GM21786 (cell line): Measurements from ENCODE around the gene VAV2.

Experiments used
- ATAC-seq: cut with Tn5 transposase; IDR thresholded peaks from one replicate; pipeline ENCODE4 v1.9.1; 2021; ENCODE audit not compliant: unreplicated experiment

VAV2 gene

DNA sequence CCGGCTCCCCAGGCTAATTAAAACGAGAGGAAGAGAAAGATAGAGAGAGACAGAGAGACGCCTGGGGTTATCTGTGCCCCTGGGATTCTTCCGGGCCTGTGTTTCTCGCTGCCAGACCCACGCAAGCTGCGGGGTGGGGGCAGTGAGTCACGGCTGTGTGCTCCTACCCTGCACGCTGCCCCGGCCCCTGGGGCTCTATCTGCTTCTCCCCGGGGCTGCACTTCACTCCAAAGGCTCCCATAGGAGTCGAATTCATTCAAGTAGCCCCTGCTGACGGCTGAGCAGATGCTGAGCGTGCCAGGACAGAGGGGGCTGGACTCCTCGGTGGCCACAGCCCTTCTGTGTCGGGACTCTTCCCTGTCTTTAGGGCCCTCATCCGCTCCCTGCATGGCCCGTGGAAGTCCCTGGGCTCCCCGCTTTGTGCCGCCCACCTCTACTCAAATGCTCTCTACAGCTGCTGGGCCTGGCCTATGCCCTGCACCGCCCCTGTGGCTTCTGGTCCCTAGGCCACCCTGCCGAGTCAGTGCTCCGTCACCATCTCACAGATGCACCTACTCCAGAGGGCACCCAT, 276.7 kb downstream of the VAV2 start:
- ATAC-seq, result no peak

DNA sequence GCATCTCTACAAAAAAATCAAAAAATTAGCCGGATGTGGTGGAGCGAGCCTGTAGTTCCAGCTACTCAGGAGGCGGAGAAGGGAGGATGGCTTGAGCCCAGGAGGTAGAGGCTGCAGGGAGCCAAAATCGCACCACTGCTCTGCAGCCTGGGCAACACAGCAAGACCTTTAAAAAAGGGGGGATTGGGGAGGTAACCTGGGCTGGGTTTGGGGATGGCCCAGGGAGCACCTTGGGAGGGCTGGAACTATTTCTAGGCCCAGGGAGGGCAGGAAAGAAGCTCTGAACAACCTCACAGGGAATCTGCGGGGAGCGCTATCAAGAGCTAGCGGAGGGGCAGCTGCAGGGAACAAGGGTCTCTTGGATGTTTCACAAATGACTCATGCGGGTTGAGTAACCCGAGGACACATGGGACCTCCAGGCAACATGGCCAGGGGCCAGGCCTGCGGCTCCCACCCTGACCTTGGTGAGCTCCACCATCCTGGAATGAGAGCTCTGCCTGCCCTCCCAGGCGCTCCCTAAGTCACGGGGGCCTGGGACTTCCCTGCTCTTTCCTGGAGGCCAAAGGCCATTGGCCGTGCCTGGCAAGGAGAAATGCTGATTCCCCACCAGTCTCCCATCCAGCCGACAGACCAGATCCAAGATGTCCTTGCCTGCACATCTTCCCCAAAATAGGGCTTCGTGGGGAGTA, 277.4 kb downstream of the VAV2 start:
- no peak for ATAC-seq

- ATAC-seq, result no peak
These were observed 278.1 kb downstream of the VAV2 start for GRCh38 chr9:133713960-133714495.

GRCh38 chr9:133713150-133713959, 278.8 kb downstream of the VAV2 start:
- no peak for ATAC-seq

DNA sequence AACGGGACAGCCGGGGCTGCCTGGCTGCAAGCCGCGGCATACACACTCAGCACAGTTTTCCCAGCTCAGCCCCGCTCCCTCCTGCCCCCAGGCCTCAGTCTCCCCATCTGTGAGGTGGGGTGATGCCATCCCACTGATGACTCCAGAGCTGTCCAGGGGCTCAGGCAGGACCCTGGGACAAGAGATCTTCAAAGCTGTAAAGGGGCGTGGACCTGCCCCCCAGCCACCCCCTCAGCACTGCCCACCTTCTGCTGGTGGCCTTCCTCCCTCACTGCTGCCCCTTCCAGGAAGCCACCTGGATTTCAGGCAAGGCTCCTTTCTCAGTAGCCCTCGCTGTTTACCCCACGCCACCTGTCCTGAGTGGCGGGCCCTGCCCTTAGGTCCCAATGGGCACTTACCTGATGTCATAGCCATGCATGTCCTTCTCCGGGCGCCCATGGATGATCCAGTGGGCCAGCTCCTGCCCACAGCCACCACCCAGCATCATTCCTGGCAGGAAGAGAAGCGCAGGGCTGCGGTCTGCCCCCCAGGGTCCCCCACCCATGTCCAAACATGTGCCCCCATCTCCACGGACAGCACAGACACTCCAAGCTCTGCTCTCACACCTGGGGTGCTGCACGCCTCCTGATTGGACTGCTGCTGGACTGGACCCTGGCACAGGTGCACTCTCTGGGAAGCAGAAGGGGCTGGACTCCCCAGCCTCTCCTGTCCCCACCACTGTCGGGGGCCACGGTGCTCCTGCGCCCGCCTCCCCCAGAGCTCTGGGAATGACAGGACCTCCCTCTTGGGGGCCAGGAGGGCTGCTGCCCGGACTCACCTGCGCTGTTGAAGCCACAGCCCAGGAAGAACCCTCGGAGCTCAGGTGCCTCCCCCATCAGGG, 279.7 kb downstream of the VAV2 start:
- ATAC-seq, result no peak
